B cell (primary cell): ENCODE results near the gene MID1IP1. TPM values are rescaled to one million over a fixed set of nuclear protein-coding genes. Genes with fewer than 3 reads are reported as not detected.
A peak's percentile ranks its signal among the peaks of the same experiment; 100 is the strongest.

Source experiments
- ATAC-seq: fragments of 200-7000 bp; cut with Tn5 transposase; one replicate; pipeline ENCODE4 v1.10.0; 2021; ENCODE audit warnings: low read depth, mild to moderate bottlenecking, moderate number of reproducible peaks, moderate library complexity
- CTCF ChIA-PET: fragments of 350-600 bp; sonication (Branson Sonifier 250); formaldehyde crosslinking; loops from one replicate; lab custom pipeline; 2021; ENCODE audit warnings: antibody characterized with exemption, inconsistent platforms; lab: Charles Lee
- POLR2A ChIA-PET: fragments of 350-600 bp; sonication (Branson Sonifier 250); formaldehyde crosslinking; loops from one replicate; lab custom pipeline; 2021; ENCODE audit warnings: antibody characterized with exemption; lab: Charles Lee
- DNase-seq: peaks from one replicate; pipeline ENCODE4 v3.0.0; 2013
- H2AFZ ChIP-seq: 2 replicates; pipeline ENCODE4 v1.6.1; 2012; ENCODE audit warnings: mild to moderate bottlenecking, low read depth, low read length; ENCODE audit not compliant: insufficient read depth, poor library complexity, severe bottlenecking
- H3K27ac ChIP-seq, 2 donors: 1 replicate in 1 of 2; 2 replicates in 1 of 2; pipeline ENCODE4 v1.5.1; 2012 to 2013; ENCODE audit warnings: low read length in 2 of 2, mild to moderate bottlenecking in 2 of 2, moderate library complexity in 1 of 2
- H3K27me3 ChIP-seq, 4 experiments: fragments of 200-600 bp in 1 of 4; sonication (generic) in 1 of 4; replicated peaks in 1 of 4; 1 replicate in 2 of 4; 2 replicates in 2 of 4; pipeline versions ENCODE4 v1.6.1 to v1.7.0; 2013 to 2016; ENCODE audit warnings: low read length in 3 of 4, mild to moderate bottlenecking in 2 of 4, mixed read lengths in 1 of 4, moderate library complexity in 1 of 4; ENCODE audit not compliant: insufficient read depth in 4 of 4, control insufficient read depth in 3 of 4; ENCODE audit errors: control extremely low read depth in 1 of 4
- H3K36me3 ChIP-seq, 2 experiments: replicated peaks in 1 of 2; 1 replicate in 1 of 2; 2 replicates in 1 of 2; pipeline versions ENCODE4 v1.6.1 to v1.7.1; 2013; ENCODE audit warnings: low read length in 1 of 2; ENCODE audit not compliant: insufficient read depth in 2 of 2, control insufficient read depth in 1 of 2; ENCODE audit errors: control extremely low read depth in 1 of 2, extremely low read depth in 1 of 2
- H3K4me1 ChIP-seq, 2 donors: fragments of 200-600 bp in 1 of 2; sonication (generic) in 1 of 2; 1 replicate in 1 of 2; 2 replicates in 1 of 2; pipeline versions ENCODE4 v1.5.1 to v1.6.1; 2013 to 2017; ENCODE audit warnings: low read length in 2 of 2; ENCODE audit not compliant: control insufficient read depth in 2 of 2, insufficient read depth in 2 of 2
- H3K4me2 ChIP-seq: replicated peaks from 2 replicates; pipeline ENCODE3; 2012; ENCODE audit warnings: mild to moderate bottlenecking, low read depth, low read length; ENCODE audit not compliant: poor library complexity, severe bottlenecking
- H3K4me3 ChIP-seq, 5 experiments: fragments of 200-600 bp in 1 of 5; sonication (generic) in 1 of 5; 1 replicate in 3 of 5; 2 replicates in 2 of 5; pipeline versions ENCODE4 v1.5.1 to v1.7.0; 2011 to 2016; ENCODE audit warnings: low read length in 4 of 5, mild to moderate bottlenecking in 4 of 5, low read depth in 2 of 5, control low read depth in 1 of 5, moderate library complexity in 1 of 5; ENCODE audit not compliant: insufficient read depth in 1 of 5; ENCODE audit errors: control extremely low read depth in 1 of 5, extremely low read depth in 1 of 5
- H3K79me2 ChIP-seq: fragments of 200-600 bp; sonication (generic); one replicate; pipeline ENCODE4 v1.6.0; 2016; ENCODE audit warnings: low read length; ENCODE audit not compliant: control insufficient read depth, insufficient read depth
- H3K9ac ChIP-seq: fragments of 200-600 bp; sonication (generic); 2 replicates; pipeline ENCODE4 v1.6.1; 2017; ENCODE audit warnings: mild to moderate bottlenecking, low read length, moderate library complexity
- H3K9me3 ChIP-seq, 3 donors: one replicate each; pipeline versions ENCODE4 v1.6.1 to v1.7.1; 2013; ENCODE audit warnings: low read length in 2 of 3; ENCODE audit not compliant: control insufficient read depth in 2 of 3, insufficient read depth in 1 of 3; ENCODE audit errors: control extremely low read depth in 1 of 3
- H4K20me1 ChIP-seq: 2 replicates; pipeline ENCODE4 v1.6.0; 2012; ENCODE audit warnings: mild to moderate bottlenecking, low read length; ENCODE audit not compliant: insufficient read depth, control insufficient read depth, poor library complexity, severe bottlenecking
- H3K27ac Mint-ChIP-seq: one replicate; pipeline ENCODE4 v1.8.0; 2021; ENCODE audit warnings: mixed read lengths
- H3K27me3 Mint-ChIP-seq: one replicate; pipeline ENCODE4 v1.8.0; 2021; ENCODE audit warnings: mixed read lengths
- H3K4me1 Mint-ChIP-seq: one replicate; pipeline ENCODE4 v1.8.0; 2021; ENCODE audit warnings: mixed read lengths
- H3K4me3 Mint-ChIP-seq: one replicate; pipeline ENCODE4 v1.8.0; 2021; ENCODE audit warnings: mixed read lengths
- H3K9me3 Mint-ChIP-seq: one replicate; pipeline ENCODE4 v1.8.0; 2022; ENCODE audit warnings: mixed read lengths; ENCODE audit not compliant: insufficient read depth
- CTCF ChIP-seq: fragments of 200-600 bp; IDR thresholded peaks from one replicate; pipeline ENCODE4 v1.8.0; 2022; ENCODE audit warnings: antibody characterized with exemption, mild to moderate bottlenecking
- EZH2 ChIP-seq: IDR thresholded peaks from 2 replicates; pipeline ENCODE4 v1.6.1; 2012; ENCODE audit warnings: borderline replicate concordance, low read depth, mild to moderate bottlenecking, moderate library complexity, low read length; ENCODE audit not compliant: insufficient read depth, poor library complexity, severe bottlenecking
- WGBS: methylation state at CpG from one replicate; pipeline ENCODE4 v1.1.5; 2013; ENCODE audit warnings: missing lambda C conversion rate; ENCODE audit not compliant: insufficient coverage; 5-methylcytosine and 5-hydroxymethylcytosine counted together
- intact Hi-C: fragments of 100-400 bp; cut with micrococcal nuclease; formaldehyde crosslinking; loops from one replicate; pipeline ENCODE4 v1.10.0; 2022
- polyA plus RNA-seq: library from polyadenylated mRNA; depleted of rRNA; stranded (reverse); fragments of >200 nt; gene quantifications from 2 replicates; pipeline ENCODE4 v1.2.3, GENCODE V29; 2012
- total RNA-seq, 2 donors: library from RNA; stranded (reverse); fragments of 120-200 nt in 1 of 2; gene quantifications; 1 replicate in 1 of 2; 2 replicates in 1 of 2; pipeline versions ENCODE4 v1.2.3 to v1.2.4, GENCODE V29; 2013 to 2022

Gene MID1IP1
- total and polyA plus RNA-seq, 2 donors (not counting 1 experiment from before 2014, with no cell fraction given), result 28.2 to 46.2 TPM

- H3K4me1 ChIP-seq, result peaks cover 15 to 19% of the 10 kb centered on the region in 2 donors
- DNase-seq (no peak), ATAC-seq (no peak)
- peak overlapping the region; percentile 19 for H3K4me3 Mint-ChIP-seq
- peaks cover 35% of the 10 kb centered on the region for H3K4me1 Mint-ChIP-seq
- H3K27ac ChIP-seq, result peak overlapping the region in 1 of 2 donors; percentile 20
- no peak overlapping the region for H3K9ac ChIP-seq
- no peaks in the 10 kb centered on the region for H3K9me3 ChIP-seq
- intact Hi-C loops, result no loop called here
- peak overlapping the region; percentile 50 for H3K27ac Mint-ChIP-seq
- no peak for TF ChIP-seq CTCF
- no peak for TF ChIP-seq EZH2
- WGBS, result no CpG with 5 or more reads among the region's 3 CpGs
- H3K27me3 ChIP-seq, result no peaks in the 10 kb centered on the region
- H2AFZ ChIP-seq, result peak overlapping the region; percentile 24
- no peaks in the 10 kb centered on the region for H3K36me3 ChIP-seq
- CTCF ChIA-PET, result no interaction called here
- H3K4me2 ChIP-seq, result peak overlapping the region; percentile 9
- POLR2A ChIA-PET, result interaction anchor here (0.6 kb wide), 1 partner anchor 67 kb away, joined by 3 read pairs; no protein-coding TSS in a partner anchor
- no peak overlapping the region for H3K4me3 ChIP-seq
- no peaks in the 10 kb centered on the region for H3K79me2 ChIP-seq
- H3K9me3 Mint-ChIP-seq, result no peaks in the 10 kb centered on the region
- H4K20me1 ChIP-seq, result no peaks in the 10 kb centered on the region
- H3K27me3 Mint-ChIP-seq, result no peaks in the 10 kb centered on the region
These were observed 10.4 kb downstream of the MID1IP1 start for GRCh38 chrX:38811515-38812243.

- H3K4me3 ChIP-seq, result no peak overlapping the region
- ATAC-seq (no peak), DNase-seq (no peak)
- H3K27ac ChIP-seq, result no peak overlapping the region
- H3K36me3 ChIP-seq, result no peaks in the 10 kb centered on the region
- no peak overlapping the region for H3K9ac ChIP-seq
- Mint-ChIP-seq H3K4me3 (no peak overlapping the region), H3K9me3 (no peaks in the 10 kb centered on the region), H3K27ac (no peak overlapping the region), H3K4me1 (peaks cover 13% of the 10 kb centered on the region), H3K27me3 (no peaks in the 10 kb centered on the region)
- H3K4me2 ChIP-seq, result no peak overlapping the region
- TF ChIP-seq EZH2, result no peak
- no peak for TF ChIP-seq CTCF
- intact Hi-C loops, result no loop called here
- H3K27me3 ChIP-seq, result no peaks in the 10 kb centered on the region
- peaks cover 18 to 19% of the 10 kb centered on the region in 2 donors for H3K4me1 ChIP-seq
- WGBS, result 33% methylated on average over 2 of the region's 3 CpGs
- ChIA-PET CTCF (no interaction called here), POLR2A (no interaction called here)
- H2AFZ ChIP-seq, result no peak overlapping the region
- H4K20me1 ChIP-seq, result no peaks in the 10 kb centered on the region
- no peaks in the 10 kb centered on the region for H3K9me3 ChIP-seq
- H3K79me2 ChIP-seq, result no peaks in the 10 kb centered on the region
These were observed 14.9 kb downstream of the MID1IP1 start for GRCh38 chrX:38816155-38816554.
